Testis (tissue), 2 donors: ENCODE measurements around the gene BLMH.

Source experiments
- CTCF ChIP-seq, 3 experiments: fragments of 450-650 bp in 2 of 3; fragments of 200-600 bp in 1 of 3; sonication (generic) in 1 of 3; IDR thresholded peaks; one replicate each; pipeline ENCODE4 v1.5.1; 2016 to 2019; ENCODE audit warnings: antibody characterized with exemption in 3 of 3, mild to moderate bottlenecking in 2 of 3, moderate library complexity in 1 of 3
- POLR2A ChIP-seq: fragments of 450-650 bp; IDR thresholded peaks from one replicate; pipeline ENCODE4 v1.6.1; 2017; ENCODE audit warnings: antibody characterized with exemption, mild to moderate bottlenecking, moderate library complexity

GRCh38 chr17:30290696-30291542, 825 bp downstream of the BLMH start:
- no peak for TF ChIP-seq POLR2A
- TF ChIP-seq CTCF (IDR thresholded peaks at IDR 0.05), result no peak
